Measurements from ENCODE around the gene DBN1.

Gene DBN1

GRCh38 chr5:177473443-177474001, at the start of gene DBN1:
Gene DBN1, minus strand, starts transcription at chr5:177473634. Its CDS starts 113 bp downstream, at chr5:177473521.
- peak in 21 of 58 donors; percentile 12 to 53 (median 31) for DNase-seq

- peak in 5 of 58 donors; percentile 9 to 31 (median 18) for DNase-seq
Observed at GRCh38 chr5:177520916-177521513, 47.6 kb upstream of the DBN1 start.

GRCh38 chr5:177520271-177520670, 46.8 kb upstream of the DBN1 start:
- DNase-seq = no peak

GRCh38 chr5:177519463-177520235, 46.2 kb upstream of the DBN1 start:
- no peak for DNase-seq

- peak; percentile 84 to 99 (median 97) for DNase-seq
Observed at GRCh38 chr5:177516601-177517568, 43.5 kb upstream of the DBN1 start, which contains the start of gene DDX41. Gene DDX41, minus strand, starts transcription at chr5:177516961. Its CDS starts 16 bp downstream, at chr5:177516945.

- no peak for DNase-seq
Observed at GRCh38 chr5:177515580-177515979, 42.1 kb upstream of the DBN1 start.

GRCh38 chr5:177514541-177514940, 41.1 kb upstream of the DBN1 start:
- DNase-seq = no peak

GRCh38 chr5:177513500-177513899, 40.1 kb upstream of the DBN1 start:
- DNase-seq = no peak

GRCh38 chr5:177512736-177513380, 39.4 kb upstream of the DBN1 start:
- DNase-seq = no peak

- no peak for DNase-seq
Observed at GRCh38 chr5:177511796-177512675, 38.6 kb upstream of the DBN1 start.

GRCh38 chr5:177511181-177511580, 37.7 kb upstream of the DBN1 start:
- DNase-seq = no peak

GRCh38 chr5:177510567-177511053, 37.2 kb upstream of the DBN1 start:
- DNase-seq = no peak

GRCh38 chr5:177509991-177510566, 36.6 kb upstream of the DBN1 start:
- no peak for DNase-seq

GRCh38 chr5:177509381-177509951, 36.0 kb upstream of the DBN1 start, which contains the start of gene DOK3:
Gene DOK3, minus strand, starts transcription at chr5:177509826. Its CDS starts 286 bp downstream, at chr5:177509540.
- DNase-seq = peak in 3 of 58 donors; percentile 7 to 10 (median 8)

- DNase-seq = no peak
Observed at GRCh38 chr5:177508837-177509236, 35.4 kb upstream of the DBN1 start.

GRCh38 chr5:177508221-177508611, 34.8 kb upstream of the DBN1 start:
- DNase-seq = no peak

GRCh38 chr5:177507596-177508220, 34.3 kb upstream of the DBN1 start:
- no peak for DNase-seq

GRCh38 chr5:177507165-177507564, 33.7 kb upstream of the DBN1 start:
- DNase-seq = no peak

Measured in anterior cingulate cortex (tissue), 58 donors.